Omental fat pad (tissue), 4 donors: Measurements from ENCODE around the gene LYRM2. TPM values are rescaled to one million over a fixed set of nuclear protein-coding genes. Genes with fewer than 3 reads are reported as not detected.

Source experiments
- ATAC-seq: fragments of 150-250 bp; one replicate; pipeline ENCODE4 v1.9.1; 2016; ENCODE audit warnings: mild to moderate bottlenecking, moderate library complexity; ENCODE audit not compliant: low FRiP score
- DNase-seq: peaks from one replicate; pipeline ENCODE4 v3.0.0-alpha.2; 2019; ENCODE audit warnings: low spot score
- total RNA-seq, 4 donors: library from RNA; depleted of rRNA; stranded (reverse); fragments of >200 nt; gene quantifications; one replicate each; pipeline ENCODE4 v1.1.0, GENCODE V29; 2016
- TF ChIP-seq, protein P1 (sequence below), 3 donors: fragments of 450-650 bp; IDR thresholded peaks; one replicate each; pipeline ENCODE4 v1.5.1; 2016 to 2017; ENCODE audit warnings: antibody characterized with exemption in 3 of 3, mild to moderate bottlenecking in 3 of 3, moderate library complexity in 2 of 3

LYRM2 gene
- total RNA-seq, 4 donors from 2014 or later, result 12.7 to 21.3 (median 20.3) TPM

DNA sequence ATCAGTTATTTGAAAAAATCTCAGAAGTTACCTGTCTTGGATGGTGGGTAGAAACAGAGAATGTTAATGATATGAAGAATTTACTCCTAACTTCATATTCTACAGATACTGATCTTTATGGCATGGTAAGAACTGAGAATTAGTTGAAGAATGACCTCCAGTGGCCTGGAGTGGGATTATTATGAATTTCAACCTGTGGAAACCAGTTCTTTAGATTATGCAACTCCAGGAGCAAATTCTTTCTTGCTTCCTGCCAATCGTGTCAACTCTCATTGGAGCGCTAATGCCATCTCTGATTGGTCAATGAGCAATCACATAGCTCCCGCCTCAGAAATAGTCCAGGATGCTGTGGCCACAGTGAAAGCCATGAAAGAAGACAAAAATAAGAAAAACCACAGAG, 40.6 kb downstream of the LYRM2 start:
- TF ChIP-seq, protein P1, sequence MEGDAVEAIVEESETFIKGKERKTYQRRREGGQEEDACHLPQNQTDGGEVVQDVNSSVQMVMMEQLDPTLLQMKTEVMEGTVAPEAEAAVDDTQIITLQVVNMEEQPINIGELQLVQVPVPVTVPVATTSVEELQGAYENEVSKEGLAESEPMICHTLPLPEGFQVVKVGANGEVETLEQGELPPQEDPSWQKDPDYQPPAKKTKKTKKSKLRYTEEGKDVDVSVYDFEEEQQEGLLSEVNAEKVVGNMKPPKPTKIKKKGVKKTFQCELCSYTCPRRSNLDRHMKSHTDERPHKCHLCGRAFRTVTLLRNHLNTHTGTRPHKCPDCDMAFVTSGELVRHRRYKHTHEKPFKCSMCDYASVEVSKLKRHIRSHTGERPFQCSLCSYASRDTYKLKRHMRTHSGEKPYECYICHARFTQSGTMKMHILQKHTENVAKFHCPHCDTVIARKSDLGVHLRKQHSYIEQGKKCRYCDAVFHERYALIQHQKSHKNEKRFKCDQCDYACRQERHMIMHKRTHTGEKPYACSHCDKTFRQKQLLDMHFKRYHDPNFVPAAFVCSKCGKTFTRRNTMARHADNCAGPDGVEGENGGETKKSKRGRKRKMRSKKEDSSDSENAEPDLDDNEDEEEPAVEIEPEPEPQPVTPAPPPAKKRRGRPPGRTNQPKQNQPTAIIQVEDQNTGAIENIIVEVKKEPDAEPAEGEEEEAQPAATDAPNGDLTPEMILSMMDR (IDR thresholded peaks at IDR 0.05), result no peak
- ATAC-seq (no peak), DNase-seq (no peak)

DNA sequence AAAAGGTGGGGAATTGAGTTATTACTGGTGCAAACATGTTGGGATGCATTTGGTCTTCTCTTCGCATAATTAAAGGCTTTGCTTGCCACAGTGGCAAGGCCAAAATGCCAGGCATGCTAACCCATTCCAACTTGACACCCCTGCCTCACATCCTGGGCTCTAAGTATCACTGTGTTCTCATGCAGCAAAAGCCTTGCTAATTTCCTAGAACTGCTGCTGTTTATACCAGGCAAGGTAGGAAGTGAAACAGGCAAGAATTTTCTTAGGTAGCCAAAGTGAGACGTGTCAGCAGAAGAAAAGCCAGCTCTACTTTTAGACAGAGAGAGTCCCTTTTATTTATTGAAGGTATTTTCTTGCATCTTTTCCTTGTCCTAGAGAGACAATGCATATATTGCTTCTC, 41.2 kb downstream of the LYRM2 start:
- no peak for ATAC-seq
- TF ChIP-seq, protein P1 (IDR thresholded peaks at IDR 0.05), result no peak
- DNase-seq, result no peak

DNA sequence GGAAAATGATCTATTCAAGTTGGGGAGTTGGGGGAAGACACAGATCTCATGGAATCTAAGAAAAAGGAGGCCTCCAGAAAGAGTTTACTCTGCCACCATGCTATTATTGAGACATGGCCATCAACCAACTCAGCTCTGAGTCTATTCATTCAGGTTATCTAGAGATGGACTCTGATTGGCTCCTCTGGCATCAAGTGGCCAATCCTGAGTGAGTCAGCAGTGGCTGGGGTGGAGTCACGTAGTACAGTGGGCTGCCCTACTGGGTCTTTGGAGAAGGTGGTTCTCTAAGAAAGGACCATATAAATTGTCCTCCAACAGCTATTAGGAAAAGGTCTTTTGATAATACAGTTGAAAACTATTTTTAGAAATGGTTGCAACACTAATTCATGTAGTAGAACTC, 42.1 kb downstream of the LYRM2 start:
- ATAC-seq (no peak), DNase-seq (no peak)
- TF ChIP-seq, protein P1 (IDR thresholded peaks at IDR 0.05), result no peak

DNA sequence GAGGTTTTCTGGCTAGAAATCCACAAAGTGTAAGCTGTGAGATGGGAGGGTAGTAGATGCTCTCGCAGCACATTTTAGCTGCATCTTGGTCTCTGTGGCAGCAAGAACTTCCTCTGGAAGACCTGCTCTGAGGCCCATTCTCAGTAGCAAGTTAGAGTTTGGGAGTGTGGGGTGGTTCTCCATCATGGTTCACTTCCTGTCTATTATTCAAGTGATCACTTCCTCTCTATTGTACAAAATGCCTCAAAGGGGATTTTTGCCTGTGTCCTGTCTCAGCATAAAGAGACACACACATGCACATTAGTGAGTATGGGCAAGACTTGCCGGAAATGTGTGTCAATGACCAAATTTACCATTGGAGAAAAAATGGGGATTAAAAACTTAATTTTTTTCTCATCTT, 42.5 kb downstream of the LYRM2 start:
- no peak for ATAC-seq
- TF ChIP-seq, protein P1 (IDR thresholded peaks at IDR 0.05), result no peak

DNA sequence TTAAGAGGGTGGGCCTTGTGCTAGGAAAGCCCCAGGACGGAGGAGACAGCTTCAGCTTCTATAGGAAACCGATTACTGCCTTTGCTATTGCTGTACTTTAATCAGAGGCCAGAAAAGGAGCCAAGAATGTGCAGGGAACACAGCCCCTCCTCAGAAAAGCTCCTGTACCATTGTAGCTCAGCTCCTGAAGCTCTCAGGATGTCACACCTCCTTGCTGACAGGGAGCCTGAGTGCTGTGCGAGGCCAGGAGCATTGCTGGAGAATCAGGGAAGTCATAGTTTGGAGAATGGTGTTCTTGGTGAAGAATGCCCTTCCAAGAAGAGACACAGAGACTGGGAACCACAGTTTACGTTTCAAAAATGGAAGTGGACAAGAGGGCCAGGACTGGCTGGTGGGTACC, 46.8 kb downstream of the LYRM2 start:
- TF ChIP-seq, protein P1 (IDR thresholded peaks at IDR 0.05), result no peak

More for the DNA sequence above, 42.5 kb downstream of the LYRM2 start:
- DNase-seq, result no peak

DNA sequence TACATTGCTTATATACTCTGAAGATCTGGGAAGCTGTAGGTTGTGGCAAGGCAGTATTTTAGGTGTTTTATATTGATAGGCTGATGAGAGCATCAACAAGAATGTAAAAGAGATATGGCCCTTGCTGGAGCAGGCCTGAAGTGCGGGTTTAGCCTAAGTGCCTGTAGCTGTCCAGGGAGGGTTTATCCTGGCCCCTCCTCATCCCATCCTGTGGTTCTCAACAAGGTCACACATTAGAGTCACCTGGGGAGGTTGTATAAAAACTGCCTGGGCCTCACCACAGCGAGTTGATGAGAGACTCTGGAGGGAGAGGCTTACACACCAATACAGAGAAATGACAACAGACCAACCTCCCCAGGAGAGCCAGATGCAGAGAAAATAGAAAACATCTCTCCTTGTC, 48.4 kb downstream of the LYRM2 start:
- DNase-seq (no peak), ATAC-seq (no peak)
- TF ChIP-seq, protein P1 (IDR thresholded peaks at IDR 0.05), result no peak

More for the DNA sequence above, 46.8 kb downstream of the LYRM2 start:
- ATAC-seq, result no peak
- DNase-seq, result no peak

DNA sequence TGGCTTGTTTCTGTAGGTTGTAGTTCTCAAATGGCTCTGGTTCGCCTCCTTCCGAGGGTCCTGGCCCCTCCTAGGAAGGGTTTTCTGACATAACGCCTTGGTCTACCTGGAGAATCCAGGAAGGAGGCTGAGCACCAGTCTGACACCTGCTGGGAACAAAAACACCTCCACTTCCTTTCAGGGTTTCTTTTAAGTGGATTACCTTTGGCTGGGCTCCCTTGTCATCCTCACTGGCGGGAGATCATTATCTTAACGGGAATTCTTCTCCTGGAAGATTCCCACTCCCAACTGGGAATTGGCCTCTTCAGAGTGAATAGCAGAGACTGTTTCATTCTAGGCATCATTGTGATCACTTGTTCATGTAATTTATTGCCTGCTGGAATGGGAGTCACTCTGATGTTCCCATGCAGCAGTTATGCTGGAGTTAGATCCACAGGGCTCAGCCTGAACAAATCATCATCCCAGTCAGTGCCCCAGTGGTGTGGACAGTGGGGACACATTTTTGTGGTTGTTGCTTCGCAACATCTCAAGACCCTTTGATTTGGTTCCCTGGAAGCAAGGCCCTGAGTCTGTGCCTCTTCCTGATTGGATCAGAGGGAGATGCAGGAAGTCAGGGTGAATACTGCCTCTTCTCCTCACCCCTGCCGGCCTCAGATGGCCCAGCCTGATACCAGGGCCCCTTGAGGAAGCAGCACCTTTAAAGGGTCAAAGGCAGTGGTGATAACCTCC, 49.1 kb downstream of the LYRM2 start:
- TF ChIP-seq, protein P1 (IDR thresholded peaks at IDR 0.05), result no peak
- ATAC-seq (no peak), DNase-seq (no peak)
